HEK293 (cell line): ENCODE measurements around the gene NXPH1.

Experiments used
- GLI4 ChIP-seq: fragments of 450-650 bp; formaldehyde crosslinking; IDR thresholded peaks from 2 replicates; pipeline ENCODE4 v1.5.1; 2016; ENCODE audit warnings: missing biosample characterization, missing genetic modification characterization
- PBX3 ChIP-seq: sonication (generic); formaldehyde crosslinking; IDR thresholded peaks from 2 replicates; pipeline ENCODE4 v1.8.1; 2022; ENCODE audit warnings: mild to moderate bottlenecking, moderate library complexity, missing genetic modification reagents
- SP2 ChIP-seq: fragments of 450-650 bp; formaldehyde crosslinking; IDR thresholded peaks from 2 replicates; pipeline ENCODE4 v1.5.1; 2016; ENCODE audit warnings: missing biosample characterization, missing genetic modification characterization
- TRIM28 ChIP-seq: IDR thresholded peaks from 2 replicates; pipeline ENCODE4 v1.6.1; 2011; ENCODE audit warnings: low read length, control low read depth, borderline replicate concordance
- YY1 ChIP-seq: fragments of 450-650 bp; formaldehyde crosslinking; IDR thresholded peaks from 2 replicates; pipeline ENCODE4 v1.5.1; 2018; ENCODE audit warnings: missing biosample characterization, missing genetic modification characterization
- ZNF239 ChIP-seq: fragments of 450-650 bp; formaldehyde crosslinking; IDR thresholded peaks from 2 replicates; pipeline ENCODE4 v1.5.1; 2016; ENCODE audit warnings: missing biosample characterization, missing genetic modification characterization
- ZNF558 ChIP-seq: fragments of 450-650 bp; formaldehyde crosslinking; IDR thresholded peaks from 2 replicates; pipeline ENCODE4 v1.5.1; 2016; ENCODE audit warnings: missing biosample characterization, missing genetic modification characterization
- ZNF621 ChIP-seq: fragments of 450-650 bp; formaldehyde crosslinking; IDR thresholded peaks from 2 replicates; pipeline ENCODE4 v1.5.1; 2017; ENCODE audit warnings: missing biosample characterization, missing genetic modification characterization
- TF ChIP-seq, protein P1 (sequence below): fragments of 450-650 bp; formaldehyde crosslinking; IDR thresholded peaks from 2 replicates; pipeline ENCODE4 v1.5.1; 2016; ENCODE audit warnings: missing biosample characterization, missing genetic modification characterization

DNA sequence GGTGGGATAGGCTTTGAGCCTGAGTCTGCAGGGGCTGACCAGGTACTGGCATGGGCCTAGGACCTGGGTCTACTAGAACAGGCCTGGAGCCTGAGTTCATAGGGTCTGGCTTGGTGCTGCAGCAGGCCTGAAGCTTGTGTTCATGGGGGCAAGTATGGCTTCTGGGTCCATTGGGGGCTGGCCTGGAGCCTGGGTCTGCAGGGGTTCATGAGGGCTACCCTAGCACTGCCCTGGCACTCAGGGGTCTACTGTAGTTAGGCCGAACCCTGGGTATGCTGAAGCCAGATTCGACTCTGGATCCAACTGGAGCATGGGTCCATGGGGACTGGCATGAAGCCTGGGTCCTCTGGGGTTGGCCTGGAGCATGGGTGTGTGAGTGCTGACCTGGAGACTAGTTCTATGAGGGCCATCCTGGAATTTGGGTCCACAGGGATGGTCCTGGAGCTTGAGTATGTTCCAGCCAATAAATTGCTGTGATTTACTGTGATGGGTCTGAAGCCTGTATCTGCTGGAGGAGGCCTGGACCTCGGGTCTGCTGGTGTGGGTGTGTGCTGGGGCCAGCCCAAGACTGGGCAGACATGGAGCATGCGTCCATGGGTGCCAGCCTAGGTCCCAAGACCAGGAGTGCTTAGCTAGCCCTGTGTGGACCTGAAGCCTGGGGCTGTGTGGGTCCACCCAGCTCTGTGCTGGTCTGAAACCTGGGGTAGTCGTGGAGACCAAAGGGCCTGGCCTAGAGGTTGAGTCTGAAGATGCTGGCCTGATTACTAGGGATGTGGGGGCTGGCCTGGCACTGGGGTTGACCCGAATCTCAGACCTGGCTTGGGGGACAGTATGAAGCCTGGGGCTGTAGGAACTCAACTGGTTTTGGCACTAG, 235.5 kb downstream of the NXPH1 start:
- TF ChIP-seq TRIM28 (no peak), PBX3 (no peak), GLI4 (no peak), ZNF621 (no peak), ZNF558 (tag by site-specific recombination) (no peak), YY1 (tag by site-specific recombination) (no peak), SP2 (tag by site-specific recombination) (no peak), ZNF239 (no peak)
- TF ChIP-seq, protein P1, sequence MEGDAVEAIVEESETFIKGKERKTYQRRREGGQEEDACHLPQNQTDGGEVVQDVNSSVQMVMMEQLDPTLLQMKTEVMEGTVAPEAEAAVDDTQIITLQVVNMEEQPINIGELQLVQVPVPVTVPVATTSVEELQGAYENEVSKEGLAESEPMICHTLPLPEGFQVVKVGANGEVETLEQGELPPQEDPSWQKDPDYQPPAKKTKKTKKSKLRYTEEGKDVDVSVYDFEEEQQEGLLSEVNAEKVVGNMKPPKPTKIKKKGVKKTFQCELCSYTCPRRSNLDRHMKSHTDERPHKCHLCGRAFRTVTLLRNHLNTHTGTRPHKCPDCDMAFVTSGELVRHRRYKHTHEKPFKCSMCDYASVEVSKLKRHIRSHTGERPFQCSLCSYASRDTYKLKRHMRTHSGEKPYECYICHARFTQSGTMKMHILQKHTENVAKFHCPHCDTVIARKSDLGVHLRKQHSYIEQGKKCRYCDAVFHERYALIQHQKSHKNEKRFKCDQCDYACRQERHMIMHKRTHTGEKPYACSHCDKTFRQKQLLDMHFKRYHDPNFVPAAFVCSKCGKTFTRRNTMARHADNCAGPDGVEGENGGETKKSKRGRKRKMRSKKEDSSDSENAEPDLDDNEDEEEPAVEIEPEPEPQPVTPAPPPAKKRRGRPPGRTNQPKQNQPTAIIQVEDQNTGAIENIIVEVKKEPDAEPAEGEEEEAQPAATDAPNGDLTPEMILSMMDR (tag by site-specific recombination), result no peak
